Testis (tissue), 3 donors: Measurements from ENCODE around the gene ABCA13. TPM values are rescaled to one million over a fixed set of nuclear protein-coding genes. Genes with fewer than 3 reads are reported as not detected.

Experiments used
- DNase-seq: peaks from one replicate; pipeline ENCODE4 v3.0.0-alpha.2; 2019
- H3K27ac ChIP-seq, 2 donors: fragments of 200-600 bp; sonication (generic); one replicate each; pipeline ENCODE4 v1.5.1; 2019
- H3K27me3 ChIP-seq: fragments of 200-600 bp; sonication (generic); one replicate; pipeline ENCODE4 v1.5.1; 2019
- H3K36me3 ChIP-seq: fragments of 200-600 bp; sonication (generic); one replicate; pipeline ENCODE4 v1.5.1; 2017; ENCODE audit warnings: low read depth; ENCODE audit errors: missing control alignments
- H3K4me1 ChIP-seq: fragments of 200-600 bp; sonication (generic); one replicate; pipeline ENCODE4 v1.5.1; 2019
- H3K4me3 ChIP-seq, 2 donors: fragments of 200-600 bp; sonication (generic); one replicate each; pipeline ENCODE4 v1.5.1; 2017 to 2019
- H3K9me3 ChIP-seq: fragments of 200-600 bp; sonication (generic); one replicate; pipeline ENCODE4 v1.5.1; 2017
- POLR2A ChIP-seq: fragments of 450-650 bp; IDR thresholded peaks from one replicate; pipeline ENCODE4 v1.6.1; 2017; ENCODE audit warnings: antibody characterized with exemption, mild to moderate bottlenecking, moderate library complexity
- WGBS, 2 donors: methylation state at CpG; one replicate each; pipeline ENCODE4 v1.1.5; 2018; 5-methylcytosine and 5-hydroxymethylcytosine counted together
- intact Hi-C: fragments of 100-400 bp; cut with DNase I; formaldehyde crosslinking; loops from one replicate; pipeline ENCODE4 v1.15.1; 2023; ENCODE audit warnings: low total_unique reads
- polyA plus RNA-seq: library from polyadenylated mRNA; stranded (reverse); fragments of 350-450 nt; fragmentation: Illumina TruSeq; extraction: RNeasy Lipid Tissue Mini Kit (QIAGEN cat#74804); gene quantifications from one replicate; pipeline ENCODE4 v1.2.3, GENCODE V29; 2014; ENCODE audit warnings: low read depth, low replicate concordance; ENCODE audit not compliant: insufficient read depth
- total RNA-seq, 2 donors: library from RNA; depleted of rRNA; stranded (reverse); fragments of >200 nt; gene quantifications; one replicate each; pipeline ENCODE4 v1.2.3, GENCODE V29; 2016
- TF ChIP-seq, protein P1 (sequence below), 3 experiments: fragments of 450-650 bp in 2 of 3; fragments of 200-600 bp in 1 of 3; sonication (generic) in 1 of 3; IDR thresholded peaks; one replicate each; pipeline ENCODE4 v1.5.1; 2016 to 2019; ENCODE audit warnings: antibody characterized with exemption in 3 of 3, mild to moderate bottlenecking in 2 of 3, moderate library complexity in 1 of 3

ABCA13 gene
- total and polyA plus RNA-seq, 3 donors from 2014 or later, result 3.5 to 7.3 (median 4.3) TPM

DNA sequence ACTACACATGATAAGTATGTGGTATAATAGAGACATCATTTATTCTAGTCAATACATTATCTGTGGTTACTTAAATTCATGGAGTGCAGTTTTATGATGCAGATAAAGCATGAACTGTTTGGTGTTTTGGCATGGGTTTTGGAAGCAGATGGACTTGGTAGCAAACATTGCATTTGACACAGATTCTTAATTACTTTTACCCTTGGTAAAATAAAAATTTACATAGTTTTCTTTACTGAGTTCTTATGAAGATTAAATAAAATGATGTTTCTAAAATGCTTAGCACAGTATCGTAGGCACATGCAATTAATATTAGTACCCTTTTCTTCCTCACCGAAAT, 92.0 kb downstream of the ABCA13 start:
- H3K9me3 ChIP-seq, result no peaks in the 10 kb centered on the region
- intact Hi-C loops, result no loop called here
- no peak for TF ChIP-seq POLR2A
- TF ChIP-seq, protein P1, sequence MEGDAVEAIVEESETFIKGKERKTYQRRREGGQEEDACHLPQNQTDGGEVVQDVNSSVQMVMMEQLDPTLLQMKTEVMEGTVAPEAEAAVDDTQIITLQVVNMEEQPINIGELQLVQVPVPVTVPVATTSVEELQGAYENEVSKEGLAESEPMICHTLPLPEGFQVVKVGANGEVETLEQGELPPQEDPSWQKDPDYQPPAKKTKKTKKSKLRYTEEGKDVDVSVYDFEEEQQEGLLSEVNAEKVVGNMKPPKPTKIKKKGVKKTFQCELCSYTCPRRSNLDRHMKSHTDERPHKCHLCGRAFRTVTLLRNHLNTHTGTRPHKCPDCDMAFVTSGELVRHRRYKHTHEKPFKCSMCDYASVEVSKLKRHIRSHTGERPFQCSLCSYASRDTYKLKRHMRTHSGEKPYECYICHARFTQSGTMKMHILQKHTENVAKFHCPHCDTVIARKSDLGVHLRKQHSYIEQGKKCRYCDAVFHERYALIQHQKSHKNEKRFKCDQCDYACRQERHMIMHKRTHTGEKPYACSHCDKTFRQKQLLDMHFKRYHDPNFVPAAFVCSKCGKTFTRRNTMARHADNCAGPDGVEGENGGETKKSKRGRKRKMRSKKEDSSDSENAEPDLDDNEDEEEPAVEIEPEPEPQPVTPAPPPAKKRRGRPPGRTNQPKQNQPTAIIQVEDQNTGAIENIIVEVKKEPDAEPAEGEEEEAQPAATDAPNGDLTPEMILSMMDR (IDR thresholded peaks at IDR 0.05), result no peak
- H3K4me3 ChIP-seq, result no peak overlapping the region
- H3K36me3 ChIP-seq, result no peaks in the 10 kb centered on the region
- no peaks in the 10 kb centered on the region for H3K4me1 ChIP-seq
- no peak for DNase-seq
- no peaks in the 10 kb centered on the region for H3K27me3 ChIP-seq
- 89 to 96% methylated on average over 2 of the region's 2 CpGs for WGBS, 2 donors
- no peak overlapping the region for H3K27ac ChIP-seq

DNA sequence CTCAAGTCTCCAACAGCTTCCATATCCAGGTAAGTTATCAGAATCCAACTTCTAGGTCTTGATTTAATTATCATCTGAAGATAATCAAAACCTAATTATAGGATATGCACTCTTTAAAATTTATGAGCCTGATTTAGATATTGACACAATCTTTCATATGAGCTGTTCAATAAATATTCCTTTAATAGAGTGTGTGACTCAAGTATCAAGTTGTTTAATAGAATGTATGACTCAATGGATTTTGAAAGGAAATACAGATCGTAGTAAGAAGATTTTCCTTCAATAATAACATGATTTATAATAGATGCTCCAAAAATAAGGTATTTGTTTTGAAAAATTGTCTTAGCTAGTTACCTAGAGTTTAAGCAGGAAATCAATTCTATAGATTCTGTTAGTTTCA, 97.8 kb downstream of the ABCA13 start:
- Histone ChIP-seq H3K36me3 (no peaks in the 10 kb centered on the region), H3K4me3 (no peak overlapping the region), H3K27me3 (no peaks in the 10 kb centered on the region), H3K9me3 (no peaks in the 10 kb centered on the region), H3K4me1 (no peaks in the 10 kb centered on the region), H3K27ac (no peak overlapping the region)
- 87 to 95% methylated on average over 1 of the region's 1 CpG for WGBS, 2 donors
- TF ChIP-seq POLR2A, result no peak
- TF ChIP-seq, protein P1 (IDR thresholded peaks at IDR 0.05), result no peak
- no peak for DNase-seq
- intact Hi-C loops, result no loop called here

GRCh38 chr7:48274662-48275061, 103.4 kb downstream of the ABCA13 start:
- H3K9me3 ChIP-seq, result no peaks in the 10 kb centered on the region
- no peak for DNase-seq
- H3K27ac ChIP-seq, result no peak overlapping the region
- intact Hi-C loops, result no loop called here
- H3K27me3 ChIP-seq, result no peaks in the 10 kb centered on the region
- no peaks in the 10 kb centered on the region for H3K4me1 ChIP-seq
- H3K36me3 ChIP-seq, result no peaks in the 10 kb centered on the region
- no peak overlapping the region for H3K4me3 ChIP-seq
- TF ChIP-seq, protein P1 (IDR thresholded peaks at IDR 0.05), result no peak
- TF ChIP-seq POLR2A, result no peak
- 56 to 69% methylated on average over 3 of the region's 3 CpGs for WGBS, 2 donors

DNA sequence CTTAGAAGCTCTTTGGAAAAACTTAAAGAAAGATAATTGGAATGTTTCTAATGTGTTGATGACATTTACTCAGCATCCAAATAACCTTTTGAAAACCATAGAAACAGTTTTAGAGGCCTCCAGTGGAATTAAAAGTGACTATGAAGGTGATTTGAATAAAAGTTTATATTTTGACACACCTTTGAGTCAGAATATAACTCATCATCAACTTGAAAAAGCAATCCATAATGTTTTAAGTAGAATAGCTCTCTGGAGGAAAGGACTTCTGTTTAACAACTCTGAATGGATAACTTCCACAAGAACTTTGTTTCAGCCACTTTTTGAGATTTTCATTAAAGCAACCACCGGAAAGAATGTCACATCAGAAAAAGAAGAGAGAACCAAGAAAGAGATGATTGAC, 108.2 kb downstream of the ABCA13 start:
- intact Hi-C loops, result no loop called here
- peak overlapping the region in 1 of 2 donors; percentile 15 for H3K27ac ChIP-seq
- DNase-seq, result no peak
- no peaks in the 10 kb centered on the region for H3K36me3 ChIP-seq
- WGBS, 2 donors, result 91 to 100% methylated on average over 1 of the region's 1 CpG
- no peaks in the 10 kb centered on the region for H3K9me3 ChIP-seq
- H3K27me3 ChIP-seq, result no peaks in the 10 kb centered on the region
- H3K4me1 ChIP-seq, result no peaks in the 10 kb centered on the region
- H3K4me3 ChIP-seq, result no peak overlapping the region
- no peak for TF ChIP-seq POLR2A
- TF ChIP-seq, protein P1 (IDR thresholded peaks at IDR 0.05), result no peak

DNA sequence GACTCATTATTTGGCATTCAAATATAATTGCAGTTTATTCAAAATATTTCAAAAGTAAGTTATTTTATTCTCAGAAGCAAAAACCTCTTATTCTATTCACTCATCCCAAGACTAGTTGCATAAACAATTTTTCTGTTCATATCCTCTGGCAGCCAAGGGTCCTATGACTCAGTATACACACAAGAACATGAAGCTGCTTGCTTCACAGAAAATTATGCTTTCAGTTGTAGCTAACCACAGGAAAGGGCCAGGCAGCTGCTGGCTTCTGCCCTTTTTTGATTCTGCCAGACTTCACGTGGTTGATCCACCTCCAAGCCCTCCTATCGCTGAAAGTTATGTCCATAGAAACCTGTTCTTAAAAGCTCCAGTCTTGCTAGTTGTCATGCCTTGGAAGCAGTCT, 108.8 kb downstream of the ABCA13 start:
- DNase-seq, result no peak
- WGBS, 2 donors, result 81 to 88% methylated on average over 2 of the region's 2 CpGs

More for the DNA sequence above, 108.8 kb downstream of the ABCA13 start:
- Histone ChIP-seq H3K9me3 (no peaks in the 10 kb centered on the region), H3K4me3 (no peak overlapping the region), H3K36me3 (no peaks in the 10 kb centered on the region), H3K27ac (no peak overlapping the region), H3K4me1 (no peaks in the 10 kb centered on the region), H3K27me3 (no peaks in the 10 kb centered on the region)
- TF ChIP-seq POLR2A, result no peak
- TF ChIP-seq, protein P1 (IDR thresholded peaks at IDR 0.05), result no peak
- intact Hi-C loops, result no loop called here
